Coronary artery (tissue), 2 donors: ENCODE data around the gene UCKL1.

Experiments used
- DNase-seq: peaks from one replicate; pipeline ENCODE4 v3.0.0-alpha.2; 2017; ENCODE audit warnings: low spot score
- H3K27ac ChIP-seq, 2 donors: fragments of 200-600 bp; sonication (generic); one replicate each; pipeline ENCODE4 v1.5.1; 2016 to 2019
- H3K4me3 ChIP-seq: fragments of 200-600 bp; sonication (generic); 2 replicates; pipeline ENCODE4 v1.5.1; 2016; ENCODE audit warnings: mild to moderate bottlenecking, moderate library complexity
- CTCF ChIP-seq: fragments of 200-600 bp; sonication (generic); IDR thresholded peaks from one replicate; pipeline ENCODE4 v1.5.1; 2019; ENCODE audit warnings: antibody characterized with exemption

Gene UCKL1

GRCh38 chr20:63980806-63981728, 24.9 kb upstream of the UCKL1 start, which contains the start of gene PRPF6:
PRPF6 (plus strand) TSS chr20:63981132; CDS start chr20:63981246, 114 bp downstream.
- peak; percentile 95 for DNase-seq
- peak within 1 kb of the TSS; percentile 73 to 90 for H3K27ac ChIP-seq
- TF ChIP-seq CTCF = no peak

GRCh38 chr20:63980317-63980805, 24.1 kb upstream of the UCKL1 start:
- no peak for TF ChIP-seq CTCF
- peak overlapping the region; percentile 100 for H3K4me3 ChIP-seq
- peak overlapping the region; percentile 73 to 90 for H3K27ac ChIP-seq
- no peak for DNase-seq

More at GRCh38 chr20:63980806-63981728, 24.9 kb upstream of the UCKL1 start, which contains the start of gene PRPF6:
- peak within 1 kb of the TSS; percentile 100 for H3K4me3 ChIP-seq

GRCh38 chr20:63979557-63980316, 23.5 kb upstream of the UCKL1 start, which contains the start of gene SAMD10:
SAMD10 (minus strand) TSS chr20:63979642; CDS start chr20:63979467, 175 bp downstream.
- Histone ChIP-seq H3K4me3 (peak within 1 kb of the TSS; percentile 100), H3K27ac (peak within 1 kb of the TSS in 1 of 2 donors; percentile 90)
- peak; percentile 75 for DNase-seq
- no peak for TF ChIP-seq CTCF

- Histone ChIP-seq H3K4me3 (peak overlapping the region; percentile 100), H3K27ac (peak overlapping the region in 1 of 2 donors; percentile 90)
- no peak for TF ChIP-seq CTCF
- no peak for DNase-seq
Observed at GRCh38 chr20:63979229-63979556, 23.0 kb upstream of the UCKL1 start.

- no peak for TF ChIP-seq CTCF
- DNase-seq = peak; percentile 76
- peak overlapping the region; percentile 100 for H3K4me3 ChIP-seq
- H3K27ac ChIP-seq = peak overlapping the region in 1 of 2 donors; percentile 90
Observed at GRCh38 chr20:63978319-63979228, 22.4 kb upstream of the UCKL1 start.

GRCh38 chr20:63977739-63978276, 21.6 kb upstream of the UCKL1 start:
- Histone ChIP-seq H3K4me3 (no peak overlapping the region), H3K27ac (no peak overlapping the region)
- TF ChIP-seq CTCF = no peak
- DNase-seq = no peak
